Measurements from ENCODE around the gene PRR32. TPM values are rescaled to one million over a fixed set of nuclear protein-coding genes. Genes with fewer than 3 reads are reported as not detected.

PRR32 gene
- polyA plus RNA-seq, 3 donors = not detected

GRCh38 chrX:126855839-126856524 is 36.5 kb downstream of the PRR32 start:
- Mint-ChIP-seq H3K9me3 (peaks cover 0 to 5% (median 0%) of the 10 kb centered on the region in 7 donors), H3K4me3 (no peak overlapping the region), H3K36me3 (no peaks in the 10 kb centered on the region), H3K4me1 (no peaks in the 10 kb centered on the region), H3K27me3 (ENCODE audit: low read depth in 3 of 3) (no peaks in the 10 kb centered on the region), H3K27ac (no peak overlapping the region)
- Histone ChIP-seq H3K4me3 (replicated peaks in 1 of 3; ENCODE audit: low read depth in 2 of 3, low read length in 3 of 3) (no peak overlapping the region), H3K4me1 (ENCODE audit: control insufficient read depth in 1 of 2, insufficient read depth in 2 of 2, low read length in 2 of 2) (no peaks in the 10 kb centered on the region), H3K36me3 (replicated peaks in 1 of 2; ENCODE audit: control insufficient read depth in 1 of 2, insufficient read depth in 2 of 2, low read length in 2 of 2) (no peaks in the 10 kb centered on the region), H3K9me3 (replicated peaks in 1 of 2; ENCODE audit: control insufficient read depth in 1 of 2, insufficient read depth in 1 of 2, low read length in 2 of 2) (peaks cover 4% of the 10 kb centered on the region in 2 donors), H3K9ac (ENCODE audit: insufficient read depth, low read length, poor library complexity, severe bottlenecking) (no peak overlapping the region), H3K27ac (ENCODE audit: low read depth in 1 of 2, low read length in 2 of 2) (no peak overlapping the region), H3K79me2 (ENCODE audit: insufficient read depth, low read length) (no peaks in the 10 kb centered on the region), H4K20me1 (ENCODE audit: insufficient read depth, low read length) (no peaks in the 10 kb centered on the region), H3K27me3 (ENCODE audit: control insufficient read depth in 2 of 2, insufficient read depth in 2 of 2, low read length in 2 of 2) (no peaks in the 10 kb centered on the region), H2AFZ (ENCODE audit: insufficient read depth, low read depth, low read length, poor library complexity, severe bottlenecking) (no peak overlapping the region), H3K4me2 (replicated peaks; ENCODE audit: extremely low read depth, low read length, poor library complexity, severe bottlenecking) (no peak overlapping the region)
- no peak for TF ChIP-seq CTCF (IDR thresholded peaks at IDR 0.05)
- no peak for DNase-seq
- intact Hi-C loops (cut with micrococcal nuclease) = no loop called here
- no CpG with 5 or more reads among the region's 5 CpGs for WGBS (ENCODE audit: insufficient coverage)
